Caco-2 (cell line): Measurements from ENCODE around the gene COQ8A. TPM values are rescaled to one million over a fixed set of nuclear protein-coding genes. Genes with fewer than 3 reads are reported as not detected.

Experiments
- BruUV-seq: library from RNA; stranded (reverse); fragments of 400-500 nt; replicated peaks from 2 replicates; lab custom pipeline; 2021; lab: Mats Ljungman, UMichigan
- CTCF ChIA-PET: fragments of 300-600 bp; sonication (Branson Sonifier 250); formaldehyde crosslinking; loops from one replicate; lab custom pipeline; 2022; ENCODE audit warnings: antibody characterized with exemption; lab: Charles Lee
- POLR2A ChIA-PET: fragments of 300-600 bp; sonication (Branson Sonifier 250); formaldehyde crosslinking; loops from one replicate; lab custom pipeline; 2022; ENCODE audit warnings: antibody characterized with exemption; lab: Charles Lee
- DNase-seq, 2 experiments: peaks; one replicate each; pipeline versions ENCODE4 v3.0.0 to v3.0.0-alpha.2; 2020 to 2022
- H3K27me3 ChIP-seq: replicated peaks from 2 replicates; pipeline ENCODE4 v1.6.0; 2011; ENCODE audit warnings: low read length; ENCODE audit not compliant: control insufficient read depth, insufficient read depth
- H3K36me3 ChIP-seq: 2 replicates; pipeline ENCODE4 v1.5.1; 2011; ENCODE audit warnings: low read length; ENCODE audit not compliant: control insufficient read depth, insufficient read depth
- H3K4me1 ChIP-seq: fragments of 250-450 bp; sonication (Bioruptor Pico); 2 replicates; pipeline ENCODE4 v1.5.1; 2020; ENCODE audit warnings: mild to moderate bottlenecking
- H3K4me3 ChIP-seq: 2 replicates; pipeline ENCODE4 v1.5.1; 2011; ENCODE audit warnings: low read depth, mild to moderate bottlenecking, control low read depth, low read length
- H3K9me3 ChIP-seq: fragments of 250-450 bp; sonication (Bioruptor Pico); 2 replicates; pipeline ENCODE4 v1.5.1; 2020; ENCODE audit warnings: mild to moderate bottlenecking, moderate library complexity
- H3K27ac Mint-ChIP-seq: one replicate; pipeline ENCODE4 v1.8.0; 2022; ENCODE audit warnings: mixed read lengths; ENCODE audit not compliant: unreplicated experiment
- H3K27me3 Mint-ChIP-seq: one replicate; pipeline ENCODE4 v1.8.0; 2022; ENCODE audit warnings: mixed read lengths; ENCODE audit not compliant: insufficient read depth, unreplicated experiment
- H3K36me3 Mint-ChIP-seq: one replicate; pipeline ENCODE4 v1.8.0; 2022; ENCODE audit warnings: mild to moderate bottlenecking, mixed read lengths; ENCODE audit not compliant: insufficient read depth, unreplicated experiment
- H3K4me1 Mint-ChIP-seq: one replicate; pipeline ENCODE4 v1.8.0; 2022; ENCODE audit warnings: low read depth, mixed read lengths; ENCODE audit not compliant: unreplicated experiment
- H3K4me3 Mint-ChIP-seq: one replicate; pipeline ENCODE4 v1.8.0; 2022; ENCODE audit warnings: mild to moderate bottlenecking, moderate library complexity, mixed read lengths; ENCODE audit not compliant: unreplicated experiment
- H3K9me3 Mint-ChIP-seq: one replicate; pipeline ENCODE4 v1.8.0; 2022; ENCODE audit warnings: mixed read lengths; ENCODE audit not compliant: unreplicated experiment
- intact Hi-C: fragments of 100-400 bp; cut with micrococcal nuclease; formaldehyde crosslinking; loops from one replicate; pipeline ENCODE4 v1.10.0; 2022; ENCODE audit not compliant: unreplicated experiment
- total RNA-seq: library from RNA; stranded (reverse); gene quantifications from 2 replicates; pipeline ENCODE4 v1.2.3, GENCODE V29; 2022
- TF ChIP-seq, protein P1 (sequence below), 2 experiments: fragments of 200-600 bp in 1 of 2; IDR thresholded peaks; 1 replicate in 1 of 2; 2 replicates in 1 of 2; pipeline versions ENCODE4 v1.5.1 to v1.8.0; 2011 to 2022; ENCODE audit warnings: antibody characterized with exemption in 1 of 2, control low read depth in 1 of 2, inconsistent platforms in 1 of 2, low read depth in 1 of 2, low read length in 1 of 2, mild to moderate bottlenecking in 1 of 2, moderate library complexity in 1 of 2; ENCODE audit not compliant: insufficient read depth in 1 of 2, severe bottlenecking in 1 of 2, unreplicated experiment in 1 of 2

Gene COQ8A
- total RNA-seq, 1 experiment from 2014 or later = 50.0 TPM

DNA sequence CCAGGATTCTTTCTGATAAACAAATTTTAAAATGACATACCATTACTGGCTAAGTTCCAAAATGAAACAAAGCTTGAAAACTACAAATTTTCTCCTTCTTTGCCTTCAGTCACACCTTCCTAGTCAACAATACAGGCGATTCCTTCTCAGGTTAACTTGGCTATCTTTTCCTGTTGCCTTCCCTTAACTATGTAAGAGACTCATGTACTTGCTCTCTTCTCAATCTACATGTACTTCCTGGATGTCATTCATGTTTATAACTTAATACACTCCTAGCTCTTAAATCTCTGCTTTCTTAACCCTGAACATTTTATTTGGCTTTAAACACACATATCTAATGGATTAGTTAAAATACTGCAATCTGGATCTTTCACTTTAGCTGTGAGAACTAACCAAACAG, 97.0 kb downstream of the COQ8A start:
- no TSS peak for BruUV-seq
- H3K36me3 ChIP-seq = no peaks in the 10 kb centered on the region; the same call in 1 of the 2 replicates
- H3K27ac Mint-ChIP-seq = no peak overlapping the region

More for the DNA sequence above, 97.0 kb downstream of the COQ8A start:
- intact Hi-C loops = no loop called here
- POLR2A ChIA-PET = no interaction called here
- CTCF ChIA-PET = no interaction called here
- Mint-ChIP-seq H3K27me3 (no peaks in the 10 kb centered on the region), H3K4me3 (no peak overlapping the region), H3K36me3 (peaks cover 27% of the 10 kb centered on the region), H3K4me1 (no peaks in the 10 kb centered on the region), H3K9me3 (no peaks in the 10 kb centered on the region)
- Histone ChIP-seq H3K9me3 (no peaks in the 10 kb centered on the region), H3K27me3 (no peaks in the 10 kb centered on the region), H3K4me3 (no peak overlapping the region), H3K4me1 (no peaks in the 10 kb centered on the region)
- DNase-seq = no peak
- TF ChIP-seq, protein P1, sequence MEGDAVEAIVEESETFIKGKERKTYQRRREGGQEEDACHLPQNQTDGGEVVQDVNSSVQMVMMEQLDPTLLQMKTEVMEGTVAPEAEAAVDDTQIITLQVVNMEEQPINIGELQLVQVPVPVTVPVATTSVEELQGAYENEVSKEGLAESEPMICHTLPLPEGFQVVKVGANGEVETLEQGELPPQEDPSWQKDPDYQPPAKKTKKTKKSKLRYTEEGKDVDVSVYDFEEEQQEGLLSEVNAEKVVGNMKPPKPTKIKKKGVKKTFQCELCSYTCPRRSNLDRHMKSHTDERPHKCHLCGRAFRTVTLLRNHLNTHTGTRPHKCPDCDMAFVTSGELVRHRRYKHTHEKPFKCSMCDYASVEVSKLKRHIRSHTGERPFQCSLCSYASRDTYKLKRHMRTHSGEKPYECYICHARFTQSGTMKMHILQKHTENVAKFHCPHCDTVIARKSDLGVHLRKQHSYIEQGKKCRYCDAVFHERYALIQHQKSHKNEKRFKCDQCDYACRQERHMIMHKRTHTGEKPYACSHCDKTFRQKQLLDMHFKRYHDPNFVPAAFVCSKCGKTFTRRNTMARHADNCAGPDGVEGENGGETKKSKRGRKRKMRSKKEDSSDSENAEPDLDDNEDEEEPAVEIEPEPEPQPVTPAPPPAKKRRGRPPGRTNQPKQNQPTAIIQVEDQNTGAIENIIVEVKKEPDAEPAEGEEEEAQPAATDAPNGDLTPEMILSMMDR (IDR thresholded peaks at IDR 0.05; ENCODE audit: insufficient read depth in 1 of 2, low read depth in 1 of 2, low read length in 1 of 2, severe bottlenecking in 1 of 2, unreplicated experiment in 1 of 2) = no peak

Other genes starting within 250 kb of the COQ8A start
- 4.4 and 5.2 TPM in 2 replicates for gene ITPKB, start 201.0 kb upstream of the COQ8A start, total RNA-seq
- 34.7 and 37.5 TPM in 2 replicates for gene PSEN2, start 69.7 kb upstream of the COQ8A start, total RNA-seq